Hippocampal formation (tissue), 2 donors: ENCODE measurements around the gene DNM3.

Experiments
- DNase-seq, 2 donors: peaks; one replicate each; lab custom pipeline; 2025; lab: John Stamatoyannopoulos, UW

Gene DNM3

GRCh38 chr1:172177849-172178248, 336.6 kb downstream of the DNM3 start:
- no peak for DNase-seq

GRCh38 chr1:172178886-172179285, 337.6 kb downstream of the DNM3 start:
- no peak for DNase-seq

GRCh38 chr1:172179918-172180317, 338.6 kb downstream of the DNM3 start:
- no peak for DNase-seq

- peak; percentile 3 to 64 for DNase-seq
These were observed 339.4 kb downstream of the DNM3 start for GRCh38 chr1:172180501-172181285.

- DNase-seq: no peak
These were observed 343.4 kb downstream of the DNM3 start for GRCh38 chr1:172184506-172185191.

GRCh38 chr1:172185211-172185610, 343.9 kb downstream of the DNM3 start:
- no peak for DNase-seq

GRCh38 chr1:172185996-172186395, 344.7 kb downstream of the DNM3 start:
- no peak for DNase-seq

- no peak for DNase-seq
These were observed 360.3 kb downstream of the DNM3 start for GRCh38 chr1:172201572-172201971.

- DNase-seq: no peak
These were observed 362.0 kb downstream of the DNM3 start for GRCh38 chr1:172203135-172203823.

GRCh38 chr1:172203902-172204301, 362.6 kb downstream of the DNM3 start:
- no peak for DNase-seq

GRCh38 chr1:172206256-172206655, 365.0 kb downstream of the DNM3 start:
- DNase-seq: no peak

GRCh38 chr1:172208635-172209034, 367.3 kb downstream of the DNM3 start:
- no peak for DNase-seq

GRCh38 chr1:172211221-172211620, 369.9 kb downstream of the DNM3 start:
- no peak for DNase-seq

GRCh38 chr1:172212124-172212523, 370.8 kb downstream of the DNM3 start:
- no peak for DNase-seq

- no peak for DNase-seq
These were observed 373.7 kb downstream of the DNM3 start for GRCh38 chr1:172215006-172215405.

GRCh38 chr1:172219966-172220365, 378.7 kb downstream of the DNM3 start:
- no peak for DNase-seq

- no peak for DNase-seq
These were observed 379.1 kb downstream of the DNM3 start for GRCh38 chr1:172220376-172220775.

GRCh38 chr1:172221436-172221835, 380.1 kb downstream of the DNM3 start:
- DNase-seq: no peak

- no peak for DNase-seq
These were observed 383.6 kb downstream of the DNM3 start for GRCh38 chr1:172224871-172225270.

GRCh38 chr1:172229942-172230341, 388.6 kb downstream of the DNM3 start:
- no peak for DNase-seq

GRCh38 chr1:172230526-172230925, 389.2 kb downstream of the DNM3 start:
- DNase-seq: no peak

GRCh38 chr1:172236958-172237357, 395.7 kb downstream of the DNM3 start:
- no peak for DNase-seq

- no peak for DNase-seq
These were observed 396.9 kb downstream of the DNM3 start for GRCh38 chr1:172238158-172238557.
